A673 (cell line): Measurements from ENCODE around the gene ZDHHC5. TPM values are rescaled to one million over a fixed set of nuclear protein-coding genes. Genes with fewer than 3 reads are reported as not detected.
"Not testable (repeated sequence)": the region's sequence is repeated elsewhere in the genome, so short reads cannot be mapped to it uniquely, and the experiment has no call there.

Experiments
- BruUV-seq: library from RNA; stranded (reverse); fragments of 400-500 nt; replicated peaks from 2 replicates; lab custom pipeline; 2021; lab: Mats Ljungman, UMichigan
- CTCF ChIA-PET: fragments of 300-600 bp; sonication (Branson Sonifier 250); formaldehyde crosslinking; loops from one replicate; lab custom pipeline; 2022; ENCODE audit warnings: antibody characterized with exemption; lab: Charles Lee
- POLR2A ChIA-PET: fragments of 300-600 bp; sonication (Branson Sonifier 250); formaldehyde crosslinking; loops from one replicate; lab custom pipeline; 2022; ENCODE audit warnings: antibody characterized with exemption; ENCODE audit not compliant: low non-redundant PET; lab: Charles Lee
- DNase-seq: peaks from one replicate; pipeline ENCODE4 v3.0.0-alpha.2; 2015; ENCODE audit warnings: low spot score
- H3K27ac ChIP-seq: fragments of 200-600 bp; sonication (generic); 2 replicates; pipeline ENCODE4 v1.5.1; 2016; ENCODE audit warnings: mixed run types, low read depth, mild to moderate bottlenecking, mixed read lengths, antibody characterized with exemption, low read length; ENCODE audit not compliant: poor library complexity, severe bottlenecking
- H3K27me3 ChIP-seq: fragments of 200-600 bp; sonication (generic); replicated peaks from 2 replicates; pipeline ENCODE4 v1.6.1; 2017; ENCODE audit warnings: mixed run types, low read depth, mild to moderate bottlenecking, mixed read lengths, antibody characterized with exemption, low read length; ENCODE audit not compliant: insufficient read depth, poor library complexity
- H3K36me3 ChIP-seq: fragments of 200-600 bp; sonication (generic); 2 replicates; pipeline ENCODE4 v1.6.1; 2016; ENCODE audit warnings: mixed run types, mild to moderate bottlenecking, mixed read lengths, antibody characterized with exemption, low read length; ENCODE audit not compliant: insufficient read depth, poor library complexity, severe bottlenecking
- H3K4me1 ChIP-seq: fragments of 200-600 bp; sonication (generic); 2 replicates; pipeline ENCODE4 v1.6.1; 2017; ENCODE audit warnings: mixed run types, mild to moderate bottlenecking, mixed read lengths, antibody characterized with exemption, low read length; ENCODE audit not compliant: insufficient read depth, poor library complexity, severe bottlenecking
- H3K4me3 ChIP-seq: fragments of 200-600 bp; sonication (generic); 2 replicates; pipeline ENCODE4 v1.5.1; 2016; ENCODE audit warnings: low read depth, mixed run types, mild to moderate bottlenecking, mixed read lengths, low read length; ENCODE audit not compliant: poor library complexity, severe bottlenecking
- H3K9me3 ChIP-seq: fragments of 200-600 bp; sonication (generic); 2 replicates; pipeline ENCODE4 v1.6.1; 2016; ENCODE audit warnings: mixed run types, low read depth, mild to moderate bottlenecking, mixed read lengths, antibody characterized with exemption, low read length; ENCODE audit not compliant: poor library complexity, severe bottlenecking
- CTCF ChIP-seq: fragments of 300-800, 200-600 bp; sonication (generic); conservative IDR thresholded peaks from 2 replicates; pipeline ENCODE4 v1.5.1; 2017; ENCODE audit warnings: low read depth, mild to moderate bottlenecking, antibody characterized with exemption, low read length, moderate library complexity, mixed read lengths
- EZH2 ChIP-seq: fragments of 200-600 bp; sonication (generic); IDR thresholded peaks from 2 replicates; pipeline ENCODE4 v1.6.1; 2017; ENCODE audit warnings: borderline replicate concordance, low read depth, mild to moderate bottlenecking, mixed read lengths, antibody characterized with exemption, low read length; ENCODE audit not compliant: poor library complexity, severe bottlenecking
- intact Hi-C: fragments of 100-400 bp; cut with micrococcal nuclease; formaldehyde crosslinking; loops from one replicate; pipeline ENCODE4 v1.10.0; 2022; ENCODE audit not compliant: unreplicated experiment
- total RNA-seq: library from RNA; stranded (reverse); gene quantifications from 2 replicates; pipeline ENCODE4 v1.2.3, GENCODE V29; 2021

ZDHHC5 gene
- total RNA-seq, 1 experiment from 2014 or later = 76.9 TPM

DNA sequence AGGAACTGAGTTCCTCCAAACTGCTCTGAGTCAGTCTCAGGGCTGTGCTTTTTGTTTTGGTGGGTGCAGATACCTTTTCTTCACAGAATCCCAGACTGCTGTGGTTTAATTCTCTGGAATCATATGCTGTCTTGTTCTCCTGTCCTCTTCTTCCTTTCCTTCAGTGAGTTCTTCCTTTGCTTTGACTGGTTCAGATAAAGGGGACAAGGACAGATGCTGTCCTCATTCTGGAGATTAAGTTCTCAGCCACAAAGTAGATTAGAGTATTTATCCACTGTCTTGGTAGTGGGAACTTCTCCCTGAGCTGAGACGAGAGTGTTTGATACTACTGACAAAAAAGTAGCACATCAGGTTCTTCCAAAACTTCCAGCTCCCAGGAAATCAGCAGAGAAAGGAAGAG lies 13.3 kb downstream of the ZDHHC5 start:
- no peak overlapping the region for H3K27ac ChIP-seq
- BruUV-seq = no TSS peak
- H3K4me1 ChIP-seq = no peaks in the 10 kb centered on the region
- intact Hi-C loops = no loop called here
- peaks cover 46% of the 10 kb centered on the region for H3K36me3 ChIP-seq
- no peak for DNase-seq
- no peaks in the 10 kb centered on the region for H3K27me3 ChIP-seq
- H3K4me3 ChIP-seq = no peak overlapping the region
- POLR2A ChIA-PET = no interaction called here
- TF ChIP-seq CTCF (no peak), EZH2 (no peak)
- CTCF ChIA-PET = no interaction called here
- H3K9me3 ChIP-seq = no peaks in the 10 kb centered on the region

- POLR2A ChIA-PET, H3K27ac ChIP-seq, H3K27me3 ChIP-seq, H3K4me1 ChIP-seq, H3K4me3 ChIP-seq, H3K9me3 ChIP-seq, intact Hi-C loops, CTCF ChIA-PET, BruUV-seq, DNase-seq: not testable (repeated sequence)
- H3K36me3 ChIP-seq = peaks cover 82% of the 10 kb centered on the region
These were observed 22.6 kb downstream of the ZDHHC5 start for GRCh38 chr11:57690474-57690873.

DNA sequence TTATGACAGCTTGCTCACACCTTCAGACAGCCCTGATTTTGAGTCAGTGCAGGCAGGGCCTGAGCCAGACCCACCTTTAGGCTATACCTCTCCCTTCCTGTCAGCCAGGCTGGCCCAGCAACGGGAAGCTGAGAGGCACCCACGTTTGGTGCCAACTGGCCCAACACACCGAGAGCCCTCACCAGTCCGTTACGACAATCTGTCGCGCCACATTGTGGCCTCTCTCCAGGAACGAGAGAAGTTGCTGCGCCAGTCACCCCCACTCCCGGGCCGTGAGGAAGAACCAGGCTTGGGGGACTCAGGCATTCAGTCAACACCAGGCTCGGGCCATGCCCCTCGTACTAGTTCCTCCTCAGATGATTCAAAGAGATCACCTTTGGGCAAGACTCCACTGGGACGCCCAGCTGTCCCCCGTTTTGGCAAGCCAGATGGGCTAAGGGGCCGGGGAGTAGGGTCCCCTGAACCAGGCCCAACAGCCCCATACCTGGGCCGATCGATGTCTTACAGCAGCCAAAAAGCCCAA lies 31.0 kb downstream of the ZDHHC5 start:
- CTCF ChIA-PET = no interaction called here

More for the DNA sequence above, 31.0 kb downstream of the ZDHHC5 start:
- intact Hi-C loops = no loop called here
- no peaks in the 10 kb centered on the region for H3K4me1 ChIP-seq
- BruUV-seq = no TSS peak
- H3K4me3 ChIP-seq = no peak overlapping the region
- H3K36me3 ChIP-seq = peaks cover 80% of the 10 kb centered on the region
- DNase-seq = no peak
- no peak for TF ChIP-seq CTCF
- no peak overlapping the region for H3K27ac ChIP-seq
- H3K9me3 ChIP-seq = no peaks in the 10 kb centered on the region
- no peaks in the 10 kb centered on the region for H3K27me3 ChIP-seq
- POLR2A ChIA-PET = no interaction called here
